ENCODE results near the gene TAOK3.

- TF ChIP-seq, protein P1, sequence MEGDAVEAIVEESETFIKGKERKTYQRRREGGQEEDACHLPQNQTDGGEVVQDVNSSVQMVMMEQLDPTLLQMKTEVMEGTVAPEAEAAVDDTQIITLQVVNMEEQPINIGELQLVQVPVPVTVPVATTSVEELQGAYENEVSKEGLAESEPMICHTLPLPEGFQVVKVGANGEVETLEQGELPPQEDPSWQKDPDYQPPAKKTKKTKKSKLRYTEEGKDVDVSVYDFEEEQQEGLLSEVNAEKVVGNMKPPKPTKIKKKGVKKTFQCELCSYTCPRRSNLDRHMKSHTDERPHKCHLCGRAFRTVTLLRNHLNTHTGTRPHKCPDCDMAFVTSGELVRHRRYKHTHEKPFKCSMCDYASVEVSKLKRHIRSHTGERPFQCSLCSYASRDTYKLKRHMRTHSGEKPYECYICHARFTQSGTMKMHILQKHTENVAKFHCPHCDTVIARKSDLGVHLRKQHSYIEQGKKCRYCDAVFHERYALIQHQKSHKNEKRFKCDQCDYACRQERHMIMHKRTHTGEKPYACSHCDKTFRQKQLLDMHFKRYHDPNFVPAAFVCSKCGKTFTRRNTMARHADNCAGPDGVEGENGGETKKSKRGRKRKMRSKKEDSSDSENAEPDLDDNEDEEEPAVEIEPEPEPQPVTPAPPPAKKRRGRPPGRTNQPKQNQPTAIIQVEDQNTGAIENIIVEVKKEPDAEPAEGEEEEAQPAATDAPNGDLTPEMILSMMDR (IDR thresholded peaks at IDR 0.05; ENCODE audit: low read depth, low read length) = peak; percentile 42
- TF ChIP-seq EZH2phosphoT487 (IDR thresholded peaks at IDR 0.05; ENCODE audit: low read depth) = no peak
Observed at GRCh38 chr12:118120579-118121363, 251.9 kb downstream of the TAOK3 start.
